HepG2 (cell line): ENCODE measurements around the gene HABP2. TPM values are rescaled to one million over a fixed set of nuclear protein-coding genes. Genes with fewer than 3 reads are reported as not detected.

Experiments
- ATAC-seq: fragments of 200-7000 bp; cut with Tn5 transposase; 3 replicates; pipeline ENCODE4 v1.9.1; 2020; ENCODE audit warnings: mild to moderate bottlenecking, moderate library complexity
- BruUV-seq: library from RNA; stranded (reverse); fragments of 400-500 nt; replicated peaks from 2 replicates; lab custom pipeline; 2021; lab: Mats Ljungman, UMichigan
- CTCF ChIA-PET: fragments of 300-600 bp; formaldehyde crosslinking; extraction: SDS; loops from one replicate; lab custom pipeline; 2021; ENCODE audit warnings: low total read pairs, inconsistent platforms, low intra/inter-chr PET ratio; lab: Yijun Ruan, JAX
- POLR2A ChIA-PET: fragments of 350-600 bp; sonication (Branson Sonifier 250); formaldehyde crosslinking; loops from one replicate; lab custom pipeline; 2020; ENCODE audit warnings: antibody characterized with exemption, inconsistent platforms; lab: Yijun Ruan, JAX
- DNase-seq: peaks from one replicate; pipeline ENCODE4 v3.0.0-alpha.2; 2015; ENCODE audit warnings: low spot score
- FAIRE-seq: peaks from 3 replicates; lab custom pipeline; 2011; peaks lifted over from hg19 to GRCh38; lab: Jason Lieb, UNC
- H2AFZ ChIP-seq: one replicate; pipeline ENCODE4 v1.6.1; 2011; ENCODE audit warnings: low read length, inconsistent platforms
- H3K27ac ChIP-seq: fragments of 300-600 bp; 3 replicates; pipeline ENCODE4 v1.8.0; 2011; ENCODE audit warnings: mixed run types, mild to moderate bottlenecking, mixed read lengths, low read length, inconsistent platforms; ENCODE audit not compliant: insufficient read depth; ENCODE audit errors: extremely low read length
- H3K27me3 ChIP-seq, 2 experiments: fragments of 200-600 bp in 1 of 2; 2 replicates in 1 of 2; 3 replicates in 1 of 2; pipeline versions ENCODE4 v1.6.0 to v1.8.0; 2011; ENCODE audit warnings: low read length in 2 of 2, mild to moderate bottlenecking in 2 of 2, moderate library complexity in 2 of 2, inconsistent platforms in 1 of 2; ENCODE audit not compliant: insufficient read depth in 2 of 2, control insufficient read depth in 1 of 2
- H3K36me3 ChIP-seq, 2 experiments: fragments of 200-600 bp in 1 of 2; replicated peaks in 1 of 2; 2 replicates in 1 of 2; 3 replicates in 1 of 2; pipeline versions ENCODE4 v1.5.1 to v1.8.0; 2011; ENCODE audit warnings: low read length in 2 of 2, inconsistent platforms in 1 of 2; ENCODE audit not compliant: insufficient read depth in 2 of 2, control insufficient read depth in 1 of 2
- H3K4me1 ChIP-seq: 2 replicates; pipeline ENCODE4 v1.5.1; 2012; ENCODE audit warnings: low read length, inconsistent platforms; ENCODE audit not compliant: insufficient read depth
- H3K4me2 ChIP-seq: 2 replicates; pipeline ENCODE4 v1.6.0; 2011; ENCODE audit warnings: low read depth, low read length, inconsistent platforms
- H3K4me3 ChIP-seq, 3 experiments: fragments of 200-600 bp in 1 of 3; sonication (generic), shearing (Covaris generic) in 1 of 3; replicated peaks in 1 of 3; 2 replicates each; pipeline ENCODE4 v1.5.1; 2011 to 2016; ENCODE audit warnings: low read length in 3 of 3, inconsistent platforms in 2 of 3, low read depth in 2 of 3, mild to moderate bottlenecking in 2 of 3, control low read depth in 1 of 3, mixed read lengths in 1 of 3; ENCODE audit not compliant: insufficient read depth in 1 of 3
- H3K79me2 ChIP-seq: one replicate; pipeline ENCODE4 v1.6.1; 2011; ENCODE audit warnings: low read length, inconsistent platforms; ENCODE audit not compliant: insufficient read depth
- H3K9ac ChIP-seq: 2 replicates; pipeline ENCODE4 v1.6.0; 2011; ENCODE audit warnings: mild to moderate bottlenecking, low read depth, low read length, inconsistent platforms; ENCODE audit not compliant: insufficient read depth
- H3K9me3 ChIP-seq: 2 replicates; pipeline ENCODE4 v1.5.1; 2012; ENCODE audit warnings: mild to moderate bottlenecking, low read length
- H4K20me1 ChIP-seq: 2 replicates; pipeline ENCODE4 v1.6.0; 2011; ENCODE audit warnings: inconsistent platforms, mild to moderate bottlenecking, low read length, moderate library complexity; ENCODE audit not compliant: insufficient read depth
- ASH2L ChIP-seq: fragments of 300-600, 200-600 bp; sonication (generic); IDR thresholded peaks from 2 replicates; pipeline ENCODE4 v1.7.0; 2017; ENCODE audit warnings: low read depth, mild to moderate bottlenecking, moderate library complexity, mixed read lengths, low read length; ENCODE audit not compliant: insufficient read length
- CC2D1A ChIP-seq: sonication (generic); formaldehyde crosslinking; IDR thresholded peaks from 2 replicates; pipeline ENCODE4 v1.8.1; 2023; ENCODE audit warnings: mild to moderate bottlenecking, missing genetic modification reagents
- KDM4B ChIP-seq: sonication (generic); formaldehyde crosslinking; IDR thresholded peaks from 2 replicates; pipeline ENCODE4 v1.4.0; 2020; ENCODE audit warnings: missing genetic modification reagents
- MEIS2 ChIP-seq: sonication (generic); formaldehyde crosslinking; IDR thresholded peaks from 2 replicates; pipeline ENCODE4 v1.9.0; 2021; ENCODE audit warnings: mild to moderate bottlenecking, missing genetic modification reagents
- NR2C2 ChIP-seq: sonication (generic); formaldehyde crosslinking; IDR thresholded peaks from 2 replicates; pipeline ENCODE4 v1.4.0; 2020; ENCODE audit warnings: missing genetic modification reagents, mild to moderate bottlenecking, moderate library complexity, borderline replicate concordance
- PRDM15 ChIP-seq: sonication (generic); formaldehyde crosslinking; IDR thresholded peaks from 2 replicates; pipeline ENCODE4 v1.4.0; 2020; ENCODE audit warnings: missing genetic modification reagents
- RFX5 ChIP-seq: IDR thresholded peaks from 2 replicates; pipeline ENCODE4 v1.6.1; 2011; ENCODE audit warnings: low read depth, low read length, improper control_type of control experiment
- ZNF235 ChIP-seq: sonication (generic); formaldehyde crosslinking; IDR thresholded peaks from 2 replicates; pipeline ENCODE4 v1.8.1; 2023; ENCODE audit warnings: mild to moderate bottlenecking, missing genetic modification reagents, borderline replicate concordance
- ZNF530 ChIP-seq: sonication (generic); formaldehyde crosslinking; IDR thresholded peaks from 2 replicates; pipeline ENCODE4 v1.5.0; 2020; ENCODE audit warnings: low read depth, mild to moderate bottlenecking, missing genetic modification reagents
- ZNF556 ChIP-seq: sonication (generic); formaldehyde crosslinking; IDR thresholded peaks from 2 replicates; pipeline ENCODE4 v1.4.0; 2020; ENCODE audit warnings: mild to moderate bottlenecking, missing genetic modification reagents, borderline replicate concordance
- ZNF589 ChIP-seq: sonication (generic); formaldehyde crosslinking; conservative IDR thresholded peaks from 2 replicates; pipeline ENCODE4 v1.8.0; 2022; ENCODE audit warnings: mild to moderate bottlenecking, moderate library complexity, missing genetic modification reagents
- ZNF615 ChIP-seq: sonication (generic); formaldehyde crosslinking; IDR thresholded peaks from 2 replicates; pipeline ENCODE4 v1.5.0; 2020; ENCODE audit warnings: mild to moderate bottlenecking, missing genetic modification reagents, borderline replicate concordance
- WGBS: methylation state at CpG from one replicate; pipeline ENCODE4 v1.1.6; 2017; ENCODE audit warnings: low lambda C conversion rate; 5-methylcytosine and 5-hydroxymethylcytosine counted together
- in situ Hi-C: cut with HindIII; loops from 2 replicates; pipeline ENCODE4 v1.10.0; 2017; ENCODE audit warnings: low pct_unique_long_range_greater_than_20kb; ENCODE audit not compliant: extremely low pct_ligation_motif_present
- intact Hi-C: fragments of 100-400 bp; cut with micrococcal nuclease; formaldehyde crosslinking; loops from one replicate; pipeline ENCODE4 v1.10.0; 2022; ENCODE audit not compliant: unreplicated experiment
- polyA plus RNA-seq, 8 experiments: library from polyadenylated mRNA; depleted of rRNA in 3 of 8; stranded (reverse) in 7 of 8; unstranded in 1 of 8; fragments of >200 nt; fragmentation: Illumina TruSeq in 4 of 8; extraction: Trizol in 4 of 8; gene quantifications; 2 replicates each; pipeline versions ENCODE4 v1.2.1 to v1.2.3, GENCODE V29; 2011 to 2016; ENCODE audit warnings: low read depth in 4 of 8, missing spikeins in 1 of 8, mixed read lengths in 1 of 8; ENCODE audit not compliant: insufficient read depth in 1 of 8
- total RNA-seq, 5 experiments: library from RNA; depleted of rRNA; stranded (reverse); fragments of >200 nt; fragmentation: Illumina TruSeq; extraction: Trizol; gene quantifications; 2 replicates each; pipeline ENCODE4 v1.2.3, GENCODE V29; 2016; ENCODE audit warnings: low read depth in 1 of 5

The HABP2 gene
- total and polyA plus RNA-seq, 2 of the 13 experiments (the other 11 are each of a cell fraction or from before 2014, with no cell fraction given) = 0.12 to 0.13 TPM

GRCh38 chr10:113547426-113547825, 5.4 kb upstream of the HABP2 start:
- H3K27ac ChIP-seq = no peak overlapping the region
- H3K4me2 ChIP-seq = no peak overlapping the region
- H2AFZ ChIP-seq = no peak overlapping the region
- no peak for FAIRE-seq
- ChIA-PET CTCF (no interaction called here), POLR2A (no interaction called here)
- in situ Hi-C loops = no loop called here
- intact Hi-C loops = no loop called here
- H3K4me3 ChIP-seq = no peak overlapping the region
- H3K27me3 ChIP-seq = no peaks in the 10 kb centered on the region; a peak in 1 of 5 replicates
- no peak overlapping the region for H3K9ac ChIP-seq
- peaks cover 17% of the 10 kb centered on the region for H3K4me1 ChIP-seq
- no peaks in the 10 kb centered on the region for H4K20me1 ChIP-seq
- no peak for ATAC-seq
- WGBS = 77% methylated on average over 2 of the region's 2 CpGs
- no peaks in the 10 kb centered on the region for H3K9me3 ChIP-seq
- BruUV-seq = no TSS peak
- DNase-seq = no peak
- no peak for TF ChIP-seq KDM4B (CRISPR knock-in tag)
- TF ChIP-seq ZNF556 (CRISPR knock-in tag) = no peak
- no peak for TF ChIP-seq PRDM15
- TF ChIP-seq ZNF615 (CRISPR knock-in tag) = no peak
- TF ChIP-seq ZNF235 = no peak
- TF ChIP-seq NR2C2 (CRISPR knock-in tag) = no peak
- no peak for TF ChIP-seq MEIS2 (CRISPR knock-in tag)
- TF ChIP-seq ZNF589 (CRISPR knock-in tag) = no peak
- no peak for TF ChIP-seq CC2D1A (CRISPR knock-in tag)
- no peak for TF ChIP-seq RFX5
- TF ChIP-seq ZNF530 (CRISPR knock-in tag) = no peak
- TF ChIP-seq ASH2L = no peak
- TF ChIP-seq, all 625 proteins: peak for 0
- H3K36me3 ChIP-seq = no peaks in the 10 kb centered on the region
- no peaks in the 10 kb centered on the region for H3K79me2 ChIP-seq
